CD4-positive, alpha-beta T cell treated with Interleukin-4 for 4 hours (primary cell): ENCODE data around the gene CSKMT.
A peak's percentile ranks its signal among the peaks of the same experiment; 100 is the strongest.
"Not testable (repeated sequence)": the region's sequence is repeated elsewhere in the genome, so short reads cannot be mapped to it uniquely, and the experiment has no call there.

ENCODE experiments used
- DNase-seq: peaks from one replicate; pipeline ENCODE4 v3.0.0-alpha.2; 2020

CSKMT gene

DNA sequence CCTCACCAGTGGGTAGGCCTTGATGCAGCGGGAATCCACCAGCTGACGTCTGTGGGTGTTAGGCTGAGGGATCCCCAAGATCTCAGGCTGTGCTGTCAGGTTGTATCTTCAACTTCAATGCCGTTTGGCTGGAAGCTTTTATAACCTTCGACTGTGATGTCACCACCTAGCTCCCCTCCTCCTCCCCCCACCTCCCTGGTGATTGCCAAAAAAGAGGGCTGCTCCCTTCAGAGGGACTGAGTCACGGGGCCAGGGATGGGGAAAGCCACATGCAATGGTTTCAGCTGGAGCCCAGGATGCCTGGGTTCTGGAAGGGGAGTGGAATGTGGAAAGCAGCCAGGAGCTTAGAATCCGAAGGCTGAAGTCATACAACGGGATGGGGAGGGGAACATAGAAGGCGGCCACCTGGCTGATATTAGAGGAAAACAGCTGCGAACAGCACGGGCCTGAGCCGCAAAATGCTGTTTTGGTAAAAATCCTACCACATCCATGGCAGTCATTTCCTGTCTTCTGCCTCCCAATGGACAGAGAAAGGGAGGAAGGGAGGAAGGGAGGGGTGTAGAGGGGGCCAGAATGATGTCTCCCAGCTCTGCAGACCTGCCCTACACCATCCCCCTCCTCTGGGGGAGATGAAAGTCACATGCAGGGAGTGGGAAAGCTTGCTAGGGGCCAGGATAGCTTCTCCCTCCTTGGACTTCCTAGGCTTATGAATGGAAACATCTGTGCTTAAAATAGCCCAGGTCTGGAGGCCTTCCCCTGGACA is 24.5 kb downstream of the CSKMT start, which contains the start of gene LRRN4CL:
TSS of gene LRRN4CL (minus strand) at position 110 of the 763 bp plus-strand sequence. CDS start 1,022 bp downstream, outside the sequence.
- DNase-seq = no peak

DNA sequence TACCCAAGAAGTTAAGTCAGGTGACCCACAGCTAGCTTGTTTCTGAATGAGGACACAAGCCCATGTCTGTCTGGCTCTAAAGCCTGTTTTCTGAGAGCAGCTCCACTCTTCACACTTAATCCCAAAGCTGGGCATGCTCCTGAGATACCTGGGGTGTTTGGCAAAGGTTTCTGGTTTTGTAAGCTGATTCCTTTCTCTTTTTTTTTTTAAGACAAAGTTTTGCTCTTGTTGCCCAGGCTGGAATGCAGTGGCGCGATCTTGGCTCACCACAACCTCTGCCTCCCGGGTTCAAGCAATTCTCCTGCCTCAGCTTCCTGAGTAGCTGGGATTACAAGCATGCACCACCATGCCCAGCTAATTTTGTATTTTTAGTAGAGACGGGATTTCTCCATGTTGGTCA is 28.5 kb downstream of the CSKMT start:
- DNase-seq = not testable (repeated sequence)

- DNase-seq = peak; percentile 79
These were observed 29.5 kb downstream of the CSKMT start for GRCh38 chr11:62694455-62695167.

DNA sequence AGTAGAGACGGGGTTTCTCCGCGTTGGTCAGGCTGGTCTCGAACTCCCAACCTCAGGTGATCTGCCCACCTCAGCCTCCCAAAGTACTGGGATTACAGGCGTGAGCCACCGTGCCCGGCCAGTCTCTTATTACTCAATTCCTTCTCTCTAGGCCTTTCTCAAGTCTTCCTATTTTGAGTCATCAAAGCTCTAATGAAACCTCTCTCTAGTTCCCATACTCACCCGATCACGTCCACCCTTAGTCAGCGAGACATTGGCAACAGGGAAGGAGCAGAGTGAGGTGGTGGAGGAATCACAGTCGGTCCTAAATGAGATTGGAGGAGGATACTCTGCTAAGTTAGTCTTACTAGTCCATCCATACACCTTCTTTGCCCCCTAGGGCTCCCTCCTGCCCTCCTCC is 37.1 kb downstream of the CSKMT start:
- no peak for DNase-seq

DNA sequence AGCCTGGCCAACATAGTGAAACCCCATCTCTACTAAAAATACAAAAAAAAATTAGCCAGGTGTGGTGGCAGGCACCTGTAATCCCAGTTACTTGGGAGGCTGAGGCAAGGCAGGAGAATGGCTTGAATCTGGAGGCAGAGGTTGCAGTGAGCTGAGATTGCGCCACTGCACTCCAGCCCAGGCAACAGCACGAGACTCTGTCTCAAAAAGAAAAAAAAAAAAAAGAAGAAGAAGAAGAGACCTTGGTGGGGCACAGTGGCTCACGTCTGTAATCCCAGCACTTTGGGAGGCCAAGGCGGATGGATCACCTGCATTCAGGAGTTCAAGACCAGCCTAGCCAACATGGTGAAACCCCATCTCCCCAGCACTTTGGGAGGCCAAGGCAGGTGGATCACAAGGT is 38.8 kb downstream of the CSKMT start:
- DNase-seq = not testable (repeated sequence)

DNA sequence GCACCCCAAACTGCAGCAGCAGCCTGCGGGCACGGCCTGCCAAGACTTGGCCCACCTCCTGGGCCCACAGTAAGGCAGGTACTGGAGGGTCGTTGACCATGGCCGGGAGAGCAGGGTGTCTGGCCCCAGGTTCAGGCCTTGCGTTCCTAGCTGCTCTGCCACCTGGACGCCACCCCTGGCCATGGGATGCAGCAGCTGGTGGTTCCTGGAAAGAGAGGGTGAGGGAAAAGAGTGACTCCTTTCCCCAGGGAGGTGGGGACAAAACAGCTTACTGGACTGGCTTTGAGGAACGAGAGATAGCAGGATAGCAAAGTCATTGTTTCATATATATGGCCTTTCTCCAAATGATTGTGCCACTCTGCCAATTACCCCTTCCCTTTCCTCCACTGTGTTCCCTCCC is 40.3 kb downstream of the CSKMT start:
- no peak for DNase-seq

GRCh38 chr11:62705880-62706849 is 41.1 kb downstream of the CSKMT start:
- DNase-seq = peak; percentile 92

DNA sequence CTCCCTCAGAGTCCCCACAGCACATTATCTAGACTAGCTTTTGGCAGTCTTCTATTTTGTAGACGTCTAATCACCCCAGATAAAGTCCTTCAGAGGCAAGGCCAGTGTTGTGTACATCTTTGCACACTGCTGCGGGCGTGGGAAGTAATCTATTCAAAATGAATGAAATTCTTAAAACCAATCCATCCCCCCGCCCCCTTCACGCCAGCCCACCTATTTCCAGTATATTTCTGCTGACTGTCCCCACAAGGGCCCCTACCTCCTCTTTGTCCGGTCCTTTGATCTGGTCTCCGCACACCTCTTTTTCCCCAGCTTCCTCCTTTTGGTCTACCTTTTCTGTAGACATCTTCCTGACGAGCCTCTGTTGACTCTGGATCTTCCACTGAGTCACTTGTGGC is 41.7 kb downstream of the CSKMT start:
- DNase-seq = no peak

- DNase-seq = no peak
These were observed 42.3 kb downstream of the CSKMT start, which contains the start of the genes BSCL2 and GNG3 for GRCh38 chr11:62707277-62707861. TSS of gene BSCL2 (minus strand) at chr11:62707424. CDS start at chr11:62707195, 229 bp downstream. TSS of gene GNG3 (plus strand) at chr11:62707676. CDS start at chr11:62708296, 620 bp downstream.

- no peak for DNase-seq
These were observed 43.3 kb downstream of the CSKMT start for GRCh38 chr11:62708392-62708791.

GRCh38 chr11:62708793-62709192 is 43.7 kb downstream of the CSKMT start:
- DNase-seq = peak; percentile 42

- peak; percentile 98 for DNase-seq
These were observed 44.3 kb downstream of the CSKMT start for GRCh38 chr11:62709247-62710000.

DNA sequence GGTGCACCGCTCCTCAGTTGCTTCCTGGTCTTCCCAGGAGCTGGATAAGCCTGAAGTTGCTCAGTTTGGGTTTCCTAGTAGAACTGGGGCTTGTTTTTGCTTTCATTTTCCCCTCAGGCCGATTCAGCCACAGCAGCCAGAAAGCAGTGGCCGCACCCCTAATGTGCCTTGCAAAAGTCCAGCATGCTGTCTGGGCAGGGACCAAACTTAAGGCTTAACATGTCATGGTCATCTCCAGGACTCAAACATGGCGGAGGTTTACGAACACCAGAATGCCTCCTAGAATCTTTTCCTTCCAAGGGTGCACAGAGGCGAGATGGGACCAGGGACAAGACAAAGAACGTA is 44.9 kb downstream of the CSKMT start:
- DNase-seq = no peak

- no peak for DNase-seq
These were observed 47.2 kb downstream of the CSKMT start for GRCh38 chr11:62712276-62712812.

DNA sequence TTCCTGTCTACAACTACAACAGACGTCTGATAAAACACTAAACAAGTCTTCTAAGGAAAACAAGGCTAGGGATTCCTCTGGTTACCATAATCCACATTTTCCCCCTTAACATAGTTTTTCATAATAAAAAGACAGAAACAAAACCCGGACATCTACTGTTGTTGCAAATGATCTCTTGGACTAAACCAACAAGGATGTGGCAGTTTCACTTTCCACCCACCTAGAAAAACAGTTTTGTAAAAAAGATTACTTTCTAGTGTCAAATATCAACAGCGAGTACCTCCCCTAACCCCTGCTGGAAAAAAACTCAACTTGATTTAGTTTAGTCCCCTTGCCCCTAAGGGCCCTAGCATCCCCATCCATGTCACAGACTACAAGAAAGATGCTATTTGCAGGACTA is 47.7 kb downstream of the CSKMT start:
- peak; percentile 38 for DNase-seq

DNA sequence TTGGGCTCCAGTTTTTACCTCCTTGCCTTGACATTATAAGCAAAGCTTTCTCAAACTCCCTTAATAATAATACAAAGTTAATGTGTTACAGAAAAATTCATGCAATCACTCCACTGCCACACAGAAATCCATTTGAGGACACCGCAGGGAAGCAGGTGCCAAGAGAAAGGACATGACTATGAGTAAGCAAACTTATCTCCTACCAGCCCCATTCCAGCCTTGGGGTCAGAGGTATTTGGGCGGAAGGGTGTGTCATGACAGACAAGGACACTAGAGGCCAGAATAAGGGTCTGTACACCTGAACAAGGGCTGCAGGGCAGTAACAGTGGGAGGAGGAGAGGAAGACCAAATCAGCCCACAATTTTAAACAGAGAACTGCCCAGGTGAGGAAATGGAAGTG is 48.2 kb downstream of the CSKMT start:
- no peak for DNase-seq

- no peak for DNase-seq
These were observed 50.3 kb downstream of the CSKMT start for GRCh38 chr11:62715150-62716130.

DNA sequence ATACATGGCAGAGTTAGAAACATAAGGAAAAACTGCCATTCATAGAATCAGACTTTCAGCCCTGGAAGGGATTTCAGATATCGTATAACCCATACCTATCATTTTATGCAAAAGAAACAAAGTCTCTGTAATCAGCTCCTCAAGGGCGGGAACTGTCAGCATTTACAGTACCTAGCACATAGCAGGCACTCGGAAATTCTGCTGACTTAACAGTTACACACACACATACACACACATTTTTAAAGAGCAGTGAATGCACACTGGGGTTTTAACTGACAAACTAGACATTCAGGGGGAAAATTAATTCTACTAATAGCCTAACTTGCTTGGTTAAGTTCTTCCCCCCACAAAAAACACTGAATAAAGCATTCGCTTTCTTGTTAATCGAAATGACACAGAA is 51.1 kb downstream of the CSKMT start:
- DNase-seq = no peak

GRCh38 chr11:62716816-62717215 is 51.7 kb downstream of the CSKMT start:
- DNase-seq = no peak
